ENCODE measurements around the gene TRPV6. TPM values are rescaled to one million over a fixed set of nuclear protein-coding genes. Genes with fewer than 3 reads are reported as not detected.

Gene TRPV6
- total RNA-seq, 1 donor from 2014 or later = 0.38 TPM

DNA sequence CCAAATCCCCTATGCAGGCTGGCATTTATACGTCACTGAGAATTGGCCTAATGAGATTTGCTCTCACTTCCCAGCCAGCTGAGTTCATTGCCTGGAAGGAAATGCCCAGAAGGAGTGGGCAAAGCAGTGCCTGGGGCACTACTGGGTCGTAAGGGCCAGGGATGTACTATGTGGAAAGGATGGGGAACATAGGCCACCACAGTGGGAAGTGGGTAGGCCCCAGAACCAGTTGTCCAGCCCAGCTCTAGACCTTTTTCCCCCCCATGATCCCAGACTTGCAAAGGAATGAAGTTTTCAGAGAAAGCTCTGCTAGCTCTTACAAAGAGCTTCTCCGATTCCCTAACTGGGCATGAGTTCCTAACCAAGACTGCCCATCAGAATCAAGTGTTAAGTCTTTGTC, 34.1 kb upstream of the TRPV6 start:
- Histone ChIP-seq H3K36me3 (no peaks in the 10 kb centered on the region), H3K9me3 (no peaks in the 10 kb centered on the region), H3K27me3 (peaks cover 10% of the 10 kb centered on the region), H3K27ac (no peak overlapping the region), H3K4me3 (no peak overlapping the region), H3K4me1 (no peaks in the 10 kb centered on the region)
- intact Hi-C loops (cut with DNase I) = no loop called here
- DNase-seq = no peak
- TF ChIP-seq, protein P1, sequence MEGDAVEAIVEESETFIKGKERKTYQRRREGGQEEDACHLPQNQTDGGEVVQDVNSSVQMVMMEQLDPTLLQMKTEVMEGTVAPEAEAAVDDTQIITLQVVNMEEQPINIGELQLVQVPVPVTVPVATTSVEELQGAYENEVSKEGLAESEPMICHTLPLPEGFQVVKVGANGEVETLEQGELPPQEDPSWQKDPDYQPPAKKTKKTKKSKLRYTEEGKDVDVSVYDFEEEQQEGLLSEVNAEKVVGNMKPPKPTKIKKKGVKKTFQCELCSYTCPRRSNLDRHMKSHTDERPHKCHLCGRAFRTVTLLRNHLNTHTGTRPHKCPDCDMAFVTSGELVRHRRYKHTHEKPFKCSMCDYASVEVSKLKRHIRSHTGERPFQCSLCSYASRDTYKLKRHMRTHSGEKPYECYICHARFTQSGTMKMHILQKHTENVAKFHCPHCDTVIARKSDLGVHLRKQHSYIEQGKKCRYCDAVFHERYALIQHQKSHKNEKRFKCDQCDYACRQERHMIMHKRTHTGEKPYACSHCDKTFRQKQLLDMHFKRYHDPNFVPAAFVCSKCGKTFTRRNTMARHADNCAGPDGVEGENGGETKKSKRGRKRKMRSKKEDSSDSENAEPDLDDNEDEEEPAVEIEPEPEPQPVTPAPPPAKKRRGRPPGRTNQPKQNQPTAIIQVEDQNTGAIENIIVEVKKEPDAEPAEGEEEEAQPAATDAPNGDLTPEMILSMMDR (IDR thresholded peaks at IDR 0.05) = no peak
- ATAC-seq = no peak

DNA sequence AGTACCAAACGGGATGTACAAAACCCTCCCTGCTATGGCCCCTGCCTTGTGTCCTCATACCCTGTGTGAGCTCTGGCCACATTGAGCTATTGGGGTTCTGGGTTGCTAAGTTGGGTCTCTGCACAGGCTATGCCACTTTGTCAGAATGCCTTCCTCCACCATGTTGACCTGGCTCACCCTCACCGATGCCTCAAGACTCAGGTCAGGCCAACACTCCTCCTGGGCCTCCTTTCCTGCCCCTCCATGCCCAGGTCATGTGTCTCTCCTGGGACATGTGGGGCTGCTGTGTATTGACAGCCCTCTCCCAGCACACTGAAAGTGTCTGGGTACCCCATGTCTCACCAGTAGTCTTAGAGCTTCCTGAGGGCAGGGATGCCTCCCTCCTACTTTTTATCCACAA, 33.4 kb upstream of the TRPV6 start:
- no peak overlapping the region for H3K4me3 ChIP-seq
- DNase-seq (no peak), ATAC-seq (no peak)
- no peak overlapping the region for H3K27ac ChIP-seq
- intact Hi-C loops (cut with DNase I) = no loop called here
- H3K4me1 ChIP-seq = no peaks in the 10 kb centered on the region
- H3K9me3 ChIP-seq = no peaks in the 10 kb centered on the region
- no peaks in the 10 kb centered on the region for H3K36me3 ChIP-seq
- H3K27me3 ChIP-seq = peaks cover 10% of the 10 kb centered on the region
- TF ChIP-seq, protein P1 (IDR thresholded peaks at IDR 0.05) = no peak

DNA sequence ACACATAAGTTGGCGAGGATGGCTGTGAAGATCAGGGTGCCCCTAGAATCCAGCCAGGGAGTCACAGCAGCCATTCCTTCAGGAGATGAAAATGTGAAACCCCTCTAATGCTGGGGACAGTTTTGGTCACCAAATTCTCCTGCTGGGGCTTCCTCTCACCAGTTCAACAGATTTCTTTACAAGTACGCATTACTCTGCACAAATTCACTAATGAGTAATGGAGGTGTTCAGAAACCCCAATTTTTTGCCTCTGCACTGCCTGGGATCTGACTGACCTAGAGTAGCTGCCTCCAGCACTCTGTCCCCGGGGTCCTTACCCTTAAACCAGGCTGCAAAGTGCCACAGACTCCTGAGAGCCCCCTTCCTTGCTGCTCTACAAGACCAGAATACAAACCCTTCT, 31.9 kb upstream of the TRPV6 start:
- no peak for DNase-seq
- H3K36me3 ChIP-seq = no peaks in the 10 kb centered on the region
- TF ChIP-seq, protein P1 (IDR thresholded peaks at IDR 0.05) = no peak
- peaks cover 10% of the 10 kb centered on the region for H3K27me3 ChIP-seq
- intact Hi-C loops (cut with DNase I) = no loop called here
- H3K4me1 ChIP-seq = no peaks in the 10 kb centered on the region
- no peaks in the 10 kb centered on the region for H3K9me3 ChIP-seq
- no peak overlapping the region for H3K27ac ChIP-seq
- H3K4me3 ChIP-seq = no peak overlapping the region
- ATAC-seq = no peak

- intact Hi-C loops (cut with DNase I) = no loop called here
- Histone ChIP-seq H3K4me1 (no peaks in the 10 kb centered on the region), H3K27ac (no peak overlapping the region), H3K36me3 (no peaks in the 10 kb centered on the region), H3K9me3 (no peaks in the 10 kb centered on the region), H3K27me3 (peaks cover 10% of the 10 kb centered on the region), H3K4me3 (no peak overlapping the region)
- no peak for DNase-seq
- TF ChIP-seq, protein P1 (IDR thresholded peaks at IDR 0.05) = no peak
- ATAC-seq = no peak
Observed at GRCh38 chr7:142916508-142916907, 31.0 kb upstream of the TRPV6 start.

DNA sequence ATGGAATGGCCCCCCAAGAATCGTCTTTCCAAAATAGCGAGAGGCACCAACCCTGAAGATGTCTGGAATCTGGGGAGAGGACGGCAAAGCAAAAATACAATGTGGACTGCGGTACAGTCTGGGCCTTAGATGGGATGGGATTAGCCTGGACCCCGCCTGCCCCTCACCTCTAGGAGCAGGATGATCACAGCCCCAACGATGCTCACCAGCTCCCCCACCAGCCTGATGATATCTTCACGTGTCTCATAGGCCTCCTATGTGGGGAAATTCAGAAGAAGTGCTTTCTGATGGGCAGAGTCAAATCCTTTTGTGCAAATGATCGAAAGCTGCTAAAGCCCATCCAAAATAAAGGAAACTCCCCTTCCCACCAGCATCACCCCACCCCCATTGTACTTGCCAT, 29.8 kb upstream of the TRPV6 start:
- DNase-seq = no peak
- no peaks in the 10 kb centered on the region for H3K4me1 ChIP-seq
- H3K4me3 ChIP-seq = no peak overlapping the region
- no peak overlapping the region for H3K27ac ChIP-seq
- ATAC-seq = no peak
- no peaks in the 10 kb centered on the region for H3K9me3 ChIP-seq
- peaks cover 10% of the 10 kb centered on the region for H3K27me3 ChIP-seq
- H3K36me3 ChIP-seq = no peaks in the 10 kb centered on the region
- TF ChIP-seq, protein P1 (IDR thresholded peaks at IDR 0.05) = no peak
- intact Hi-C loops (cut with DNase I) = no loop called here

- Histone ChIP-seq H3K9me3 (no peaks in the 10 kb centered on the region), H3K4me3 (no peak overlapping the region), H3K27me3 (peaks cover 8% of the 10 kb centered on the region), H3K27ac (no peak overlapping the region), H3K4me1 (no peaks in the 10 kb centered on the region), H3K36me3 (no peaks in the 10 kb centered on the region)
- intact Hi-C loops (cut with DNase I) = no loop called here
- ATAC-seq = no peak
- no peak for DNase-seq
- TF ChIP-seq, protein P1 (IDR thresholded peaks at IDR 0.05) = no peak
Observed at GRCh38 chr7:142914121-142914520, 28.6 kb upstream of the TRPV6 start.

Measured in upper lobe of right lung (tissue), 1 donor.